ENCODE results near the gene FDXR. TPM values are rescaled to one million over a fixed set of nuclear protein-coding genes. Genes with fewer than 3 reads are reported as not detected.

Gene FDXR
- total RNA-seq, 1 experiment from 2014 or later: 18.2 TPM

GRCh38 chr17:74857191-74857590, 15.6 kb downstream of the FDXR start:
- TF ChIP-seq EZH2 (IDR thresholded peaks at IDR 0.05; ENCODE audit: low read depth): no peak
- TF ChIP-seq, protein P1, sequence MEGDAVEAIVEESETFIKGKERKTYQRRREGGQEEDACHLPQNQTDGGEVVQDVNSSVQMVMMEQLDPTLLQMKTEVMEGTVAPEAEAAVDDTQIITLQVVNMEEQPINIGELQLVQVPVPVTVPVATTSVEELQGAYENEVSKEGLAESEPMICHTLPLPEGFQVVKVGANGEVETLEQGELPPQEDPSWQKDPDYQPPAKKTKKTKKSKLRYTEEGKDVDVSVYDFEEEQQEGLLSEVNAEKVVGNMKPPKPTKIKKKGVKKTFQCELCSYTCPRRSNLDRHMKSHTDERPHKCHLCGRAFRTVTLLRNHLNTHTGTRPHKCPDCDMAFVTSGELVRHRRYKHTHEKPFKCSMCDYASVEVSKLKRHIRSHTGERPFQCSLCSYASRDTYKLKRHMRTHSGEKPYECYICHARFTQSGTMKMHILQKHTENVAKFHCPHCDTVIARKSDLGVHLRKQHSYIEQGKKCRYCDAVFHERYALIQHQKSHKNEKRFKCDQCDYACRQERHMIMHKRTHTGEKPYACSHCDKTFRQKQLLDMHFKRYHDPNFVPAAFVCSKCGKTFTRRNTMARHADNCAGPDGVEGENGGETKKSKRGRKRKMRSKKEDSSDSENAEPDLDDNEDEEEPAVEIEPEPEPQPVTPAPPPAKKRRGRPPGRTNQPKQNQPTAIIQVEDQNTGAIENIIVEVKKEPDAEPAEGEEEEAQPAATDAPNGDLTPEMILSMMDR (conservative IDR thresholded peaks at IDR 0.05): no peak
- Histone ChIP-seq H3K4me2 (no peak overlapping the region), H3K27ac (no peak overlapping the region), H3K27me3 (ENCODE audit: insufficient read depth, low read depth) (peaks cover 68% of the 10 kb centered on the region), H3K9me2 (ENCODE audit: insufficient read depth) (no peaks in the 10 kb centered on the region), H3K9me3 (ENCODE audit: insufficient read depth, low read depth) (no peaks in the 10 kb centered on the region), H3K79me2 (ENCODE audit: low read depth) (no peaks in the 10 kb centered on the region), H3F3A (ENCODE audit: insufficient read depth, low read depth) (no peaks in the 10 kb centered on the region; the same call in 1 of the 2 replicates), H2AFZ (no peak overlapping the region), H4K20me1 (ENCODE audit: insufficient read depth) (no peaks in the 10 kb centered on the region), H3K4me3 (no peak overlapping the region), H3K4me1 (replicated peaks; ENCODE audit: insufficient read depth) (no peaks in the 10 kb centered on the region), H3K36me3 (ENCODE audit: low read depth) (no peaks in the 10 kb centered on the region)
- BruUV-seq (replicated peaks): no TSS peak
- no peak for DNase-seq
- intact Hi-C loops (cut with micrococcal nuclease; ENCODE audit: unreplicated experiment): no loop called here
- POLR2A ChIA-PET (ENCODE audit: unreplicated experiment): no interaction called here
- CTCF ChIA-PET: no interaction called here

DNA sequence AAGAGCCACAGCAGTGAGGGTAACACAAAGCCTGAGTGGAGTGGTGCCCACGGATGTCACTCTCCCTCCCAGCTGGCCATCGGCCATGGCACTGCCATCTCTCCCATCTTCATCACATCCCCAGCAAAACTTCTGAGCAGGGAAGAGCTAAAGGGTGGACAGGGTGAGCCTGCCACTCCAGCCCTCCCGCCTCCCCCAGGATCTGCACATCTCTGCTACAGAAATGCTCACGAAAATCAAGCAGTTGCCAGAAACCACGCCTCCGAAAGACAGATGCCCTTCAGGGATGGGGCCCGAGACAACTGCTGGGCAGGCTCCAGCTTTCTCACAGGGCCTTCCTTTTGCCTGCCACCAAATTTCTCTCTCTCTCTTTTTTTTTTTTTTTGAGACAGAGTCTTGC, 16.7 kb downstream of the FDXR start:
- Histone ChIP-seq H3K9me2 (ENCODE audit: insufficient read depth) (no peaks in the 10 kb centered on the region), H3K79me2 (ENCODE audit: low read depth) (no peaks in the 10 kb centered on the region), H3K27ac (no peak overlapping the region), H3F3A (ENCODE audit: insufficient read depth, low read depth) (no peaks in the 10 kb centered on the region; the same call in 1 of the 2 replicates), H3K4me1 (replicated peaks; ENCODE audit: insufficient read depth) (no peaks in the 10 kb centered on the region), H3K4me2 (no peak overlapping the region), H2AFZ (no peak overlapping the region), H4K20me1 (ENCODE audit: insufficient read depth) (no peaks in the 10 kb centered on the region), H3K27me3 (ENCODE audit: insufficient read depth, low read depth) (peaks cover 78% of the 10 kb centered on the region), H3K9me3 (ENCODE audit: insufficient read depth, low read depth) (no peaks in the 10 kb centered on the region), H3K36me3 (ENCODE audit: low read depth) (no peaks in the 10 kb centered on the region), H3K4me3 (no peak overlapping the region)
- intact Hi-C loops (cut with micrococcal nuclease; ENCODE audit: unreplicated experiment): no loop called here
- ChIA-PET POLR2A (ENCODE audit: unreplicated experiment) (no interaction called here), CTCF (interaction anchor here (0.6 to 1.0 kb wide), 2 partner anchors 199 to 444 kb away, joined by 3 to 4 read pairs; no protein-coding TSS in a partner anchor)
- TF ChIP-seq, protein P1 (conservative IDR thresholded peaks at IDR 0.05): no peak
- no peak for TF ChIP-seq EZH2 (IDR thresholded peaks at IDR 0.05; ENCODE audit: low read depth)
- no TSS peak for BruUV-seq (replicated peaks)
- DNase-seq: no peak

DNA sequence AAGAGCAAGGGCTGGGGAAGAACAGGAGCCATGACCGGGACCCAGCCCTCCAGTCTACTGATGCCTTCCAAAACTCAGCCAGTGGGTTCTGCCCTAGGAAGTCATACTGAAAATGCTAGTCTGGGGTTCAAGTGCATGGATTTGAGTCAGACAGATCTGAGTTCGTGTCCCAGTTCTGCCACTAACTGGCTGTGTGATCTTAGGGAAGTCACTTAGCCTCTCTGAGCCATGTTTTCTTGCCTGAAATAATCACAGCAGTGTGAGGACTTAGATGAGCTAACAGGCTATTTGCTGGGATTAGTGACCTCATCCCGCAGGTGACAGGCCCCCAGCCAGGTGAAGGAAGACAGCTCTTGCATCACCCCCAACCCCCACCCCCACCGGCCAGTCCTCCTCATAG, 17.5 kb downstream of the FDXR start:
- Histone ChIP-seq H3K9me3 (ENCODE audit: insufficient read depth, low read depth) (no peaks in the 10 kb centered on the region), H3K9me2 (ENCODE audit: insufficient read depth) (no peaks in the 10 kb centered on the region), H3K4me3 (no peak overlapping the region), H3K4me2 (no peak overlapping the region), H3K27ac (no peak overlapping the region), H2AFZ (no peak overlapping the region), H3K27me3 (ENCODE audit: insufficient read depth, low read depth) (peaks cover 81% of the 10 kb centered on the region), H3K79me2 (ENCODE audit: low read depth) (no peaks in the 10 kb centered on the region), H3K36me3 (ENCODE audit: low read depth) (no peaks in the 10 kb centered on the region), H3F3A (ENCODE audit: insufficient read depth, low read depth) (no peaks in the 10 kb centered on the region; the same call in 1 of the 2 replicates), H3K4me1 (replicated peaks; ENCODE audit: insufficient read depth) (no peaks in the 10 kb centered on the region), H4K20me1 (ENCODE audit: insufficient read depth) (no peaks in the 10 kb centered on the region)
- TF ChIP-seq, protein P1 (conservative IDR thresholded peaks at IDR 0.05): no peak
- no peak for TF ChIP-seq EZH2 (IDR thresholded peaks at IDR 0.05; ENCODE audit: low read depth)
- ChIA-PET CTCF (interaction anchor here (1.0 kb wide), 1 partner anchor 198 kb away, joined by 3 read pairs; no protein-coding TSS in a partner anchor), POLR2A (ENCODE audit: unreplicated experiment) (no interaction called here)
- intact Hi-C loops (cut with micrococcal nuclease; ENCODE audit: unreplicated experiment): no loop called here
- no TSS peak for BruUV-seq (replicated peaks)
- DNase-seq: no peak

Measured in PC-9 (cell line).